Transverse colon (tissue), 4 donors: ENCODE data around the gene CDKL2. TPM values are rescaled to one million over a fixed set of nuclear protein-coding genes. Genes with fewer than 3 reads are reported as not detected.

Source experiments
- DNase-seq: peaks from one replicate; pipeline ENCODE4 v3.0.0-alpha.2; 2019
- H3K27ac ChIP-seq, 4 donors: fragments of 200-600 bp; sonication (generic); 2 replicates each; pipeline ENCODE4 v1.5.1; 2016 to 2018; ENCODE audit warnings: inconsistent platforms in 4 of 4
- H3K27me3 ChIP-seq: fragments of 200-600 bp; sonication (generic); 2 replicates; pipeline ENCODE4 v1.5.1; 2017; ENCODE audit warnings: inconsistent platforms
- H3K36me3 ChIP-seq, 4 donors: fragments of 200-600 bp; sonication (generic); 2 replicates each; pipeline ENCODE4 v1.5.1; 2017 to 2019; ENCODE audit warnings: inconsistent platforms in 4 of 4
- H3K4me1 ChIP-seq, 4 donors: fragments of 200-600 bp; sonication (generic); 2 replicates each; pipeline ENCODE4 v1.5.1; 2017 to 2020; ENCODE audit warnings: inconsistent platforms in 4 of 4
- H3K4me3 ChIP-seq, 4 donors: fragments of 200-600 bp; sonication (generic); 1 replicate in 1 of 4; 2 replicates in 3 of 4; pipeline versions ENCODE4 v1.5.1 to v1.6.1; 2017 to 2019; ENCODE audit warnings: inconsistent platforms in 4 of 4
- H3K9me3 ChIP-seq, 2 donors: fragments of 200-600 bp; sonication (generic); 2 replicates each; pipeline ENCODE4 v1.5.1; 2017 to 2019; ENCODE audit warnings: inconsistent platforms in 2 of 2
- CTCF ChIP-seq, 5 experiments: fragments of 200-600 bp in 3 of 5; fragments of 450-650 bp in 2 of 5; sonication (generic) in 3 of 5; IDR thresholded peaks; 1 replicate in 2 of 5; 2 replicates in 3 of 5; pipeline ENCODE4 v1.5.1; 2016 to 2017; ENCODE audit warnings: antibody characterized with exemption in 5 of 5, inconsistent platforms in 3 of 5, mild to moderate bottlenecking in 2 of 5, moderate library complexity in 1 of 5
- EP300 ChIP-seq: sonication (generic); formaldehyde crosslinking; IDR thresholded peaks from one replicate; pipeline ENCODE4 v1.6.1; 2017; ENCODE audit warnings: antibody characterized with exemption, low read depth
- POLR2A ChIP-seq: fragments of 450-650 bp; IDR thresholded peaks from one replicate; pipeline ENCODE4 v1.6.1; 2016; ENCODE audit warnings: antibody characterized with exemption, mild to moderate bottlenecking, moderate library complexity
- POLR2AphosphoS5 ChIP-seq, 3 donors: sonication (generic); formaldehyde crosslinking; IDR thresholded peaks; one replicate each; pipeline ENCODE4 v1.6.1; 2016; ENCODE audit warnings: antibody characterized with exemption in 3 of 3
- WGBS, 2 donors: methylation state at CpG; one replicate each; pipeline ENCODE4 v1.1.5; 2018; ENCODE audit warnings: low coverage in 1 of 2; 5-methylcytosine and 5-hydroxymethylcytosine counted together
- in situ Hi-C, 4 donors: fragments of 200-750 bp; cut with MboI; loops; one replicate each; pipeline versions ENCODE4 v1.15.0 to v1.15.1; 2017; ENCODE audit warnings: low sequenced_read_pairs in 3 of 4, low pct_ligation_motif_present in 1 of 4, low pct_unique_long_range_greater_than_20kb in 1 of 4
- intact Hi-C: fragments of 100-400 bp; cut with DNase I; formaldehyde crosslinking; loops from one replicate; pipeline ENCODE4 v1.15.1; 2023; ENCODE audit warnings: low total_unique reads
- total RNA-seq, 4 donors: library from RNA; depleted of rRNA; stranded (reverse); fragments of >200 nt; gene quantifications; one replicate each; pipeline ENCODE4 v1.1.0, GENCODE V29; 2016

CDKL2 gene
- total RNA-seq, 4 donors from 2014 or later, result 0.79 to 7.6 (median 1.2) TPM; not detected in 1

- WGBS, 2 donors, result 60 to 85% methylated on average over 1 to 3 of the region's 3 CpGs
- no peaks in the 10 kb centered on the region for H3K27me3 ChIP-seq
- H3K4me3 ChIP-seq, result no peak overlapping the region
- in situ Hi-C loops (no loop called here), intact Hi-C loops (no loop called here)
- TF ChIP-seq CTCF (IDR thresholded peaks at IDR 0.05), result no peak
- no peak for TF ChIP-seq POLR2AphosphoS5 (IDR thresholded peaks at IDR 0.05)
- no peak for TF ChIP-seq EP300
- no peak for TF ChIP-seq POLR2A
- peaks cover 0 to 6% (median 2%) of the 10 kb centered on the region in 4 donors for H3K4me1 ChIP-seq
- no peak for DNase-seq
- no peak overlapping the region for H3K27ac ChIP-seq
- no peaks in the 10 kb centered on the region for H3K9me3 ChIP-seq
- no peaks in the 10 kb centered on the region for H3K36me3 ChIP-seq
These were observed 4.0 kb upstream of the CDKL2 start for GRCh38 chr4:75634281-75634680.

GRCh38 chr4:75633846-75634245 lies 3.5 kb upstream of the CDKL2 start:
- intact Hi-C loops (no loop called here), in situ Hi-C loops (no loop called here)
- Histone ChIP-seq H3K4me3 (no peak overlapping the region), H3K27ac (no peak overlapping the region), H3K4me1 (peaks cover 0 to 6% (median 2%) of the 10 kb centered on the region in 4 donors), H3K27me3 (no peaks in the 10 kb centered on the region), H3K9me3 (no peaks in the 10 kb centered on the region), H3K36me3 (no peaks in the 10 kb centered on the region)
- DNase-seq, result no peak
- 68 to 75% methylated on average over 2 of the region's 2 CpGs for WGBS, 2 donors
- TF ChIP-seq POLR2AphosphoS5 (IDR thresholded peaks at IDR 0.05), result no peak
- no peak for TF ChIP-seq EP300
- no peak for TF ChIP-seq POLR2A
- no peak for TF ChIP-seq CTCF (IDR thresholded peaks at IDR 0.05)

GRCh38 chr4:75630937-75631329 lies 605 bp upstream of the CDKL2 start:
- Histone ChIP-seq H3K9me3 (no peaks in the 10 kb centered on the region), H3K27me3 (no peaks in the 10 kb centered on the region), H3K4me1 (peaks cover 0 to 6% (median 2%) of the 10 kb centered on the region in 4 donors), H3K36me3 (no peaks in the 10 kb centered on the region), H3K27ac (peak overlapping the region in 3 of 4 donors; percentile 64 to 76 (median 70)), H3K4me3 (peak overlapping the region in 3 of 4 donors; percentile 41 to 65 (median 50))
- no peak for DNase-seq
- 51 to 70% methylated on average over 6 to 9 of the region's 9 CpGs for WGBS, 2 donors
- intact Hi-C loops, result no loop called here
- in situ Hi-C loops, result no loop called here
- TF ChIP-seq EP300, result no peak
- no peak for TF ChIP-seq POLR2AphosphoS5 (IDR thresholded peaks at IDR 0.05)
- TF ChIP-seq CTCF (IDR thresholded peaks at IDR 0.05), result no peak
- no peak for TF ChIP-seq POLR2A

- H3K36me3 ChIP-seq, result no peaks in the 10 kb centered on the region
- WGBS, 2 donors, result 41 to 55% methylated on average over 2 of the region's 2 CpGs
- TF ChIP-seq EP300 (no peak), POLR2A (no peak), CTCF (IDR thresholded peaks at IDR 0.05) (no peak), POLR2AphosphoS5 (IDR thresholded peaks at IDR 0.05) (no peak)
- H3K4me1 ChIP-seq, result peaks cover 0 to 6% (median 2%) of the 10 kb centered on the region in 4 donors
- intact Hi-C loops (no loop called here), in situ Hi-C loops (no loop called here)
- H3K27ac ChIP-seq, result peak overlapping the region in 1 of 4 donors; percentile 1
- H3K27me3 ChIP-seq, result no peaks in the 10 kb centered on the region
- DNase-seq, result no peak
- H3K4me3 ChIP-seq, result no peak overlapping the region
- H3K9me3 ChIP-seq, result no peaks in the 10 kb centered on the region
These were observed 1.1 kb downstream of the CDKL2 start for GRCh38 chr4:75629239-75629638.
